T-helper 22 cell (primary cell): ENCODE results near the gene CATSPER1.
"Not testable (repeated sequence)": the region's sequence is repeated elsewhere in the genome, so short reads cannot be mapped to it uniquely, and the experiment has no call there.

Source experiments
- DNase-seq: peaks from one replicate; pipeline ENCODE4 v3.0.0-alpha.2; 2020; ENCODE audit warnings: low read depth

CATSPER1 gene

GRCh38 chr11:66020618-66021357 lies 5.5 kb downstream of the CATSPER1 start:
- DNase-seq = no peak

GRCh38 chr11:66020212-66020611 lies 6.1 kb downstream of the CATSPER1 start:
- no peak for DNase-seq

GRCh38 chr11:66017321-66017720 lies 9.0 kb downstream of the CATSPER1 start:
- DNase-seq = no peak

- DNase-seq = no peak
Observed at GRCh38 chr11:66016793-66017177, 9.5 kb downstream of the CATSPER1 start.

GRCh38 chr11:66015936-66016792 lies 10.1 kb downstream of the CATSPER1 start:
- DNase-seq = no peak

GRCh38 chr11:66015454-66015881 lies 10.8 kb downstream of the CATSPER1 start:
- DNase-seq = no peak

- no peak for DNase-seq
Observed at GRCh38 chr11:66014804-66015453, 11.3 kb downstream of the CATSPER1 start.

GRCh38 chr11:66013762-66014100 lies 12.5 kb downstream of the CATSPER1 start:
- DNase-seq = no peak

- no peak for DNase-seq
Observed at GRCh38 chr11:66012946-66013761, 13.1 kb downstream of the CATSPER1 start.

- DNase-seq = no peak
Observed at GRCh38 chr11:66012371-66012945, 13.8 kb downstream of the CATSPER1 start.

GRCh38 chr11:66011785-66012303 lies 14.4 kb downstream of the CATSPER1 start, which contains the start of gene CST6:
Gene CST6, plus strand, starts transcription at chr11:66012008. Its CDS starts 37 bp downstream, at chr11:66012045.
- no peak for DNase-seq

- no peak for DNase-seq
Observed at GRCh38 chr11:66011239-66011784, 15.0 kb downstream of the CATSPER1 start.

- not testable (repeated sequence) for DNase-seq
Observed at GRCh38 chr11:66010036-66010435, 16.2 kb downstream of the CATSPER1 start.

GRCh38 chr11:66008468-66009101 lies 17.7 kb downstream of the CATSPER1 start:
- DNase-seq = no peak

- no peak for DNase-seq
Observed at GRCh38 chr11:66008095-66008467, 18.2 kb downstream of the CATSPER1 start.

GRCh38 chr11:66007201-66007634 lies 19.1 kb downstream of the CATSPER1 start:
- no peak for DNase-seq

GRCh38 chr11:66006891-66007176 lies 19.4 kb downstream of the CATSPER1 start:
- DNase-seq = no peak

GRCh38 chr11:66006134-66006890 lies 20.0 kb downstream of the CATSPER1 start:
- DNase-seq = no peak

GRCh38 chr11:66004186-66004585 lies 22.1 kb downstream of the CATSPER1 start:
- DNase-seq = no peak

- DNase-seq = no peak
Observed at GRCh38 chr11:66003291-66003690, 23.0 kb downstream of the CATSPER1 start.
